Right lobe of liver (tissue), 6 donors: ENCODE results near the gene PNMA8C. TPM values are rescaled to one million over a fixed set of nuclear protein-coding genes. Genes with fewer than 3 reads are reported as not detected.
"Not testable (repeated sequence)": the region's sequence is repeated elsewhere in the genome, so short reads cannot be mapped to it uniquely, and the experiment has no call there.

Experiments used
- ATAC-seq, 4 donors: fragments of 200-7000 bp; cut with Tn5 transposase; one replicate each; pipeline ENCODE4 v1.9.1; 2020; ENCODE audit warnings: mild to moderate bottlenecking in 4 of 4, moderate library complexity in 4 of 4
- DNase-seq, 3 donors: peaks; one replicate each; pipeline ENCODE4 v3.0.0-alpha.2; 2020
- H3K27ac ChIP-seq, 3 donors: fragments of 200-600 bp; one replicate each; pipeline ENCODE4 v1.8.0; 2022
- H3K27me3 ChIP-seq, 2 donors: fragments of 200-600 bp; one replicate each; pipeline ENCODE4 v1.8.0; 2022
- H3K36me3 ChIP-seq, 4 donors: fragments of 200-600 bp; sonication (generic) in 1 of 4; one replicate each; pipeline versions ENCODE4 v1.5.1 to v1.8.0; 2017 to 2022; ENCODE audit warnings: control low read depth in 1 of 4
- H3K4me1 ChIP-seq, 4 donors: fragments of 200-600 bp; sonication (generic) in 1 of 4; one replicate each; pipeline versions ENCODE4 v1.5.1 to v1.8.0; 2017 to 2022; ENCODE audit warnings: control low read depth in 1 of 4
- H3K4me3 ChIP-seq, 3 donors: fragments of 200-600 bp; one replicate each; pipeline ENCODE4 v1.8.0; 2022
- H3K9me3 ChIP-seq, 4 donors: fragments of 200-600 bp; sonication (generic) in 1 of 4; one replicate each; pipeline versions ENCODE4 v1.5.1 to v1.8.0; 2017 to 2022; ENCODE audit warnings: control low read depth in 1 of 4
- CTCF ChIP-seq, 4 donors: fragments of 200-600 bp in 3 of 4; fragments of 450-650 bp in 1 of 4; IDR thresholded peaks; one replicate each; pipeline versions ENCODE4 v1.5.1 to v1.8.0; 2016 to 2022; ENCODE audit warnings: antibody characterized with exemption in 4 of 4, mild to moderate bottlenecking in 2 of 4
- POLR2A ChIP-seq: fragments of 450-650 bp; IDR thresholded peaks from one replicate; pipeline ENCODE4 v1.6.1; 2017; ENCODE audit warnings: antibody characterized with exemption, mild to moderate bottlenecking
- WGBS: methylation state at CpG from one replicate; pipeline ENCODE4 v1.1.6; 2018; ENCODE audit warnings: low coverage, low lambda C conversion rate; ENCODE audit not compliant: insufficient coverage; ENCODE audit errors: missing lambda C conversion rate; 5-methylcytosine and 5-hydroxymethylcytosine counted together
- intact Hi-C, 2 donors: fragments of 100-400 bp; cut with DNase I; formaldehyde crosslinking; loops; one replicate each; pipeline versions ENCODE4 v1.11.2 to v1.14.1; 2022
- total RNA-seq, 6 experiments: library from RNA; depleted of rRNA in 2 of 6; stranded (reverse); fragments of >200 nt in 2 of 6; fragmentation: NEBNext Ultra II Directional in 3 of 6; extraction: Animal tissue kit (Norgen Biotek cat#: 25700) in 3 of 6; gene quantifications; one replicate each; pipeline versions ENCODE4 v1.1.0 to v1.2.4, GENCODE V29; 2016 to 2023
- donor health status: DM: no; HTN: yes; CAD: no.
- donor health status: DM: no; HTN: no; CAD: no.
- donor health status: DM: no; HTN: no; CAD: no.
- donor health status: DM: no; HTN: yes; CAD: no.
- donor health status: DM: no; HTN: yes; CAD: no.

The PNMA8C gene
- total RNA-seq, 6 experiments from 2014 or later, result not detected

- TF ChIP-seq POLR2A, result no peak
- no peak for TF ChIP-seq CTCF (IDR thresholded peaks at IDR 0.05)
- ATAC-seq (no peak), DNase-seq (no peak)
- 95% methylated on average over 3 of the region's 7 CpGs for WGBS
- Histone ChIP-seq H3K4me1 (peaks cover 0 to 7% (median 0%) of the 10 kb centered on the region in 4 donors), H3K27me3 (peaks cover 0 to 8% of the 10 kb centered on the region in 2 donors), H3K27ac (no peak overlapping the region), H3K36me3 (no peaks in the 10 kb centered on the region), H3K9me3 (no peaks in the 10 kb centered on the region), H3K4me3 (no peak overlapping the region)
- intact Hi-C loops, result no loop called here
Measured at GRCh38 chr19:46420056-46420455, 8.7 kb downstream of the PNMA8C start.

GRCh38 chr19:46415804-46416709, 12.7 kb downstream of the PNMA8C start:
- H3K9me3 ChIP-seq, intact Hi-C loops, H3K4me3 ChIP-seq, H3K36me3 ChIP-seq, H3K4me1 ChIP-seq, H3K27ac ChIP-seq, H3K27me3 ChIP-seq: not testable (repeated sequence)
- ATAC-seq (peak; percentile 42 to 67 (median 56)), DNase-seq (peak; percentile 64 to 71 (median 67))
- 16% methylated on average over 36 of the region's 53 CpGs for WGBS

GRCh38 chr19:46414899-46415298, 13.8 kb downstream of the PNMA8C start:
- WGBS, result 71% methylated on average over 1 of the region's 22 CpGs
- H3K4me1 ChIP-seq, result not testable (repeated sequence)

GRCh38 chr19:46413262-46414031, 15.3 kb downstream of the PNMA8C start, which contains the start of gene CCDC8:
CCDC8 (minus strand) TSS chr19:46413564; CDS start chr19:46412810, 754 bp downstream.
- Histone ChIP-seq H3K9me3 (no peaks in the 10 kb centered on the region), H3K4me3 (peak within 1 kb of the TSS; percentile 20 to 33 (median 25)), H3K4me1 (peaks cover 0 to 7% (median 0%) of the 10 kb centered on the region in 4 donors), H3K36me3 (no peaks in the 10 kb centered on the region), H3K27ac (no peak within 1 kb of the TSS), H3K27me3 (peaks cover 0 to 8% of the 10 kb centered on the region in 2 donors)
- intact Hi-C loops, result no loop called here
- 33% methylated on average over 9 of the region's 46 CpGs for WGBS
- ATAC-seq (peak; percentile 66 to 85 (median 70)), DNase-seq (peak in 1 of 3 donors; percentile 60)
- TF ChIP-seq CTCF (IDR thresholded peaks at IDR 0.05) (no peak), POLR2A (no peak)

More at GRCh38 chr19:46414899-46415298, 13.8 kb downstream of the PNMA8C start:
- DNase-seq, H3K36me3 ChIP-seq, H3K4me3 ChIP-seq, intact Hi-C loops, ATAC-seq, H3K27me3 ChIP-seq, H3K9me3 ChIP-seq, H3K27ac ChIP-seq: not testable (repeated sequence)

GRCh38 chr19:46412650-46413261, 16.0 kb downstream of the PNMA8C start:
- WGBS, result 1% methylated on average over 10 of the region's 29 CpGs
- Histone ChIP-seq H3K4me1 (peaks cover 0 to 7% (median 0%) of the 10 kb centered on the region in 4 donors), H3K36me3 (no peaks in the 10 kb centered on the region), H3K27me3 (peaks cover 0 to 8% of the 10 kb centered on the region in 2 donors), H3K27ac (no peak overlapping the region), H3K4me3 (peak overlapping the region; percentile 20 to 33 (median 25)), H3K9me3 (no peaks in the 10 kb centered on the region)
- intact Hi-C loops, result no loop called here
- no peak for DNase-seq
- TF ChIP-seq CTCF (IDR thresholded peaks at IDR 0.05) (no peak), POLR2A (no peak)
- ATAC-seq, result no peak
